Left kidney (tissue), 2 donors: ENCODE results near the gene EPN2. TPM values are rescaled to one million over a fixed set of nuclear protein-coding genes. Genes with fewer than 3 reads are reported as not detected.

Experiments used
- DNase-seq: peaks from one replicate; pipeline ENCODE4 v3.0.0-alpha.2; 2013
- polyA plus RNA-seq: library from polyadenylated mRNA; unstranded; fragments of 120-200 nt; gene quantifications from one replicate; pipeline ENCODE4 v1.2.1, GENCODE V29; 2013; ENCODE audit not compliant: insufficient read length

The EPN2 gene
- polyA plus RNA-seq, 1 donor = 44.4 TPM

GRCh38 chr17:19310151-19310550 is 73.0 kb downstream of the EPN2 start:
- DNase-seq = no peak

- DNase-seq = no peak
These were observed 73.8 kb downstream of the EPN2 start for GRCh38 chr17:19311016-19311415.

GRCh38 chr17:19311421-19312215 is 74.5 kb downstream of the EPN2 start:
- no peak for DNase-seq

- DNase-seq = no peak
These were observed 75.2 kb downstream of the EPN2 start for GRCh38 chr17:19312406-19312805.

- DNase-seq = no peak
These were observed 76.0 kb downstream of the EPN2 start for GRCh38 chr17:19313066-19313745.

- DNase-seq = no peak
These were observed 76.8 kb downstream of the EPN2 start for GRCh38 chr17:19313746-19314651.

GRCh38 chr17:19315104-19315503 is 77.9 kb downstream of the EPN2 start:
- DNase-seq = no peak

- peak; percentile 55 for DNase-seq
These were observed 79.7 kb downstream of the EPN2 start for GRCh38 chr17:19316761-19317358.

GRCh38 chr17:19317359-19318095 is 80.4 kb downstream of the EPN2 start:
- peak; percentile 93 for DNase-seq

GRCh38 chr17:19318611-19319010 is 81.4 kb downstream of the EPN2 start:
- DNase-seq = no peak

- DNase-seq = no peak
These were observed 82.8 kb downstream of the EPN2 start for GRCh38 chr17:19319771-19320505.

GRCh38 chr17:19320876-19321275 is 83.7 kb downstream of the EPN2 start:
- DNase-seq = no peak

- DNase-seq = no peak
These were observed 84.4 kb downstream of the EPN2 start for GRCh38 chr17:19321481-19322128.

GRCh38 chr17:19322129-19322505 is 85.0 kb downstream of the EPN2 start:
- DNase-seq = no peak

GRCh38 chr17:19322861-19323260 is 85.7 kb downstream of the EPN2 start:
- no peak for DNase-seq

- no peak for DNase-seq
These were observed 88.4 kb downstream of the EPN2 start for GRCh38 chr17:19325542-19325941.

- no peak for DNase-seq
These were observed 90.0 kb downstream of the EPN2 start for GRCh38 chr17:19327031-19327783.

- DNase-seq = no peak
These were observed 91.4 kb downstream of the EPN2 start for GRCh38 chr17:19328441-19329061.

- no peak for DNase-seq
These were observed 92.0 kb downstream of the EPN2 start for GRCh38 chr17:19329136-19329535.
